K562 (cell line): Measurements from ENCODE around the gene KCNK3. TPM values are rescaled to one million over a fixed set of nuclear protein-coding genes. Genes with fewer than 3 reads are reported as not detected.

Source experiments
- ATAC-seq: fragments of 200-7000 bp; cut with Tn5 transposase; 3 replicates; pipeline ENCODE4 v1.9.1; 2020; ENCODE audit warnings: moderate library complexity
- BruUV-seq: library from RNA; stranded (reverse); fragments of 400-500 nt; replicated peaks from 2 replicates; lab custom pipeline; 2021; lab: Mats Ljungman, UMichigan
- CTCF ChIA-PET: fragments of 300-600 bp; formaldehyde crosslinking; extraction: SDS; loops from one replicate; lab custom pipeline; 2021; ENCODE audit warnings: low intra/inter-chr PET ratio; lab: Yijun Ruan, JAX
- POLR2A ChIA-PET: fragments of 300-600, 350-650 bp; sonication (Branson Sonifier 250); formaldehyde crosslinking; extraction: SDS; loops from one replicate; lab custom pipeline; 2021; ENCODE audit warnings: antibody characterized with exemption, inconsistent platforms; lab: Yijun Ruan, JAX
- DNase-seq, 4 experiments: peaks; one replicate each; pipeline versions ENCODE4 v3.0.0 to v3.0.0-alpha.2; 2011 to 2018; ENCODE audit warnings: low spot score in 3 of 4, mixed read lengths in 3 of 4; ENCODE audit errors: extremely low read depth in 1 of 4
- FAIRE-seq: peaks from 2 replicates; lab custom pipeline; 2011; peaks lifted over from hg19 to GRCh38; lab: Jason Lieb, UNC
- H2AFZ ChIP-seq: 2 replicates; pipeline ENCODE4 v1.6.0; 2011; ENCODE audit warnings: low read depth, low read length, control low read depth, inconsistent platforms
- H3K27ac ChIP-seq: fragments of 200-600 bp; 3 replicates; pipeline ENCODE4 v1.8.0; 2011; ENCODE audit warnings: low read depth, mild to moderate bottlenecking, control low read depth, inconsistent platforms, low read length, moderate library complexity, mixed read lengths; ENCODE audit errors: extremely low read depth
- H3K27me3 ChIP-seq, 2 experiments: fragments of 300-600 bp in 1 of 2; 2 replicates in 1 of 2; 3 replicates in 1 of 2; pipeline versions ENCODE4 v1.6.0 to v1.8.0; 2011; ENCODE audit warnings: inconsistent platforms in 2 of 2, low read length in 2 of 2, mild to moderate bottlenecking in 1 of 2, mixed read lengths in 1 of 2, moderate library complexity in 1 of 2; ENCODE audit not compliant: control insufficient read depth in 2 of 2, insufficient read depth in 2 of 2
- H3K36me3 ChIP-seq: fragments of 300-600 bp; 3 replicates; pipeline ENCODE4 v1.8.0; 2011; ENCODE audit warnings: mild to moderate bottlenecking, low read length, inconsistent platforms; ENCODE audit not compliant: control insufficient read depth, insufficient read depth
- H3K4me1 ChIP-seq, 2 experiments: fragments of 200-600 bp in 1 of 2; replicated peaks in 1 of 2; 2 replicates in 1 of 2; 3 replicates in 1 of 2; pipeline versions ENCODE4 v1.5.1 to v1.8.0; 2011; ENCODE audit warnings: inconsistent platforms in 2 of 2, low read length in 2 of 2, mild to moderate bottlenecking in 1 of 2, mixed read lengths in 1 of 2, moderate library complexity in 1 of 2; ENCODE audit not compliant: control insufficient read depth in 2 of 2, insufficient read depth in 2 of 2
- H3K4me2 ChIP-seq: 2 replicates; pipeline ENCODE4 v1.6.1; 2011; ENCODE audit warnings: low read length, control low read depth, inconsistent platforms, mixed read lengths; ENCODE audit not compliant: insufficient read depth
- H3K4me3 ChIP-seq: fragments of 200-600 bp; sonication (generic), shearing (Covaris generic); 2 replicates; pipeline ENCODE4 v1.5.1; 2016; ENCODE audit warnings: control low read depth, inconsistent platforms
- H3K79me2 ChIP-seq: fragments of 200-600 bp; 3 replicates; pipeline ENCODE4 v1.8.0; 2011; ENCODE audit warnings: low read length, inconsistent platforms; ENCODE audit not compliant: control insufficient read depth, insufficient read depth
- H3K9ac ChIP-seq, 2 experiments: 2 replicates each; pipeline versions ENCODE4 v1.6.0 to v1.6.1; 2011; ENCODE audit warnings: low read depth in 2 of 2, low read length in 2 of 2, control low read depth in 1 of 2, inconsistent platforms in 1 of 2, mild to moderate bottlenecking in 1 of 2, mixed read lengths in 1 of 2; ENCODE audit not compliant: insufficient read depth in 1 of 2
- H3K9me1 ChIP-seq: one replicate; pipeline ENCODE4 v1.6.0; 2011; ENCODE audit warnings: inconsistent platforms, mild to moderate bottlenecking, low read length, moderate library complexity; ENCODE audit not compliant: control insufficient read depth, insufficient read depth
- H3K9me3 ChIP-seq: replicated peaks from 2 replicates; pipeline ENCODE4 v1.5.1; 2011; ENCODE audit warnings: low read depth, low read length, inconsistent platforms; ENCODE audit not compliant: control insufficient read depth, insufficient read depth
- H4K20me1 ChIP-seq: replicated peaks from 2 replicates; pipeline ENCODE4 v1.6.1; 2011; ENCODE audit warnings: low read length, inconsistent platforms, mixed read lengths; ENCODE audit not compliant: control insufficient read depth, insufficient read depth
- CREM ChIP-seq: IDR thresholded peaks from 2 replicates; pipeline ENCODE4 v1.6.1; 2014; ENCODE audit warnings: antibody characterized with exemption, low read depth
- EGR1 ChIP-seq: fragments of 450-650 bp; conservative IDR thresholded peaks from 2 replicates; pipeline ENCODE4 v1.6.1; 2017; ENCODE audit warnings: mild to moderate bottlenecking
- ETV5 ChIP-seq: sonication (generic); formaldehyde crosslinking; IDR thresholded peaks from 2 replicates; pipeline ENCODE4 v1.4.0; 2020; ENCODE audit warnings: low read depth, mild to moderate bottlenecking, missing genetic modification reagents
- GABPA ChIP-seq: fragments of 200-800 bp; sonication (Bioruptor generic); conservative IDR thresholded peaks from 2 replicates; pipeline ENCODE4 v1.6.1; 2016; ENCODE audit warnings: low read depth, missing genetic modification characterization, missing compliant biosample characterization
- MBD2 ChIP-seq: sonication (generic); IDR thresholded peaks from 2 replicates; pipeline ENCODE4 v1.6.1; 2016; ENCODE audit warnings: low read depth, borderline replicate concordance
- UBTF ChIP-seq, 2 experiments: IDR thresholded peaks; 2 replicates each; pipeline ENCODE4 v1.6.1; 2012; ENCODE audit warnings: improper control_type of control experiment in 2 of 2, low read depth in 2 of 2, low read length in 2 of 2, borderline replicate concordance in 1 of 2
- USF1 ChIP-seq: sonication (generic); formaldehyde crosslinking; IDR thresholded peaks from 2 replicates; pipeline ENCODE4 v1.9.0; 2022; ENCODE audit warnings: mild to moderate bottlenecking, missing genetic modification reagents
- ZBTB8A ChIP-seq: fragments of 450-650 bp; IDR thresholded peaks from 2 replicates; pipeline ENCODE4 v1.6.1; 2018; ENCODE audit warnings: mild to moderate bottlenecking, moderate library complexity; ENCODE audit not compliant: partially characterized antibody
- ZFX ChIP-seq: sonication (generic); formaldehyde crosslinking; IDR thresholded peaks from 2 replicates; pipeline ENCODE4 v1.8.0; 2022; ENCODE audit warnings: mild to moderate bottlenecking, missing genetic modification reagents, moderate library complexity
- WGBS: fragments of 100-300 bp; shearing (Covaris generic); methylation state at CpG from one replicate; pipeline ENCODE4 v1.1.6; 2016; ENCODE audit warnings: low coverage, mixed read lengths; ENCODE audit not compliant: insufficient coverage; ENCODE audit errors: missing lambda C conversion rate; 5-methylcytosine and 5-hydroxymethylcytosine counted together
- in situ Hi-C: fragments of 300-500 bp; cut with MboI; formaldehyde crosslinking; loops from 4 replicates; pipeline ENCODE4 v1.15.0; 2018; ENCODE audit warnings: inconsistent platforms, mixed read lengths
- intact Hi-C: fragments of 100-400 bp; cut with micrococcal nuclease; formaldehyde crosslinking; loops from 2 replicates; pipeline ENCODE4 v1.14.2; 2022
- polyA plus RNA-seq, 8 experiments: library from polyadenylated mRNA; depleted of rRNA in 4 of 8; stranded (reverse) in 5 of 8; unstranded in 3 of 8; fragments of >200 nt; fragmentation: Nextera tagmentation in 2 of 8; fragmentation: Illumina TruSeq in 1 of 8; extraction: Ambion mirVana in 2 of 8; extraction: Trizol in 1 of 8; gene quantifications; 2 replicates each; pipeline versions ENCODE4 v1.2.1 to v1.2.3, GENCODE V29; 2011 to 2014; ENCODE audit warnings: inconsistent platforms in 1 of 8, missing spikeins in 1 of 8
- total RNA-seq, 7 experiments: library from RNA; depleted of rRNA in 6 of 7; stranded (reverse); fragments of >200 nt in 6 of 7; fragmentation: Illumina TruSeq in 2 of 7; extraction: Trizol in 2 of 7; gene quantifications; 2 replicates each; pipeline versions ENCODE4 v1.2.1 to v1.2.3, GENCODE V29; 2011 to 2021; ENCODE audit warnings: low replicate concordance in 1 of 7

The KCNK3 gene
- total and polyA plus RNA-seq, 9 of the 15 experiments (the other 6 are each of a cell fraction or from before 2014, with no cell fraction given) = 0.01 to 0.20 (median 0.07) TPM; not detected in 5

- Histone ChIP-seq H3K27ac (no peak overlapping the region), H3K79me2 (peaks cover 41% of the 10 kb centered on the region), H3K9me3 (no peaks in the 10 kb centered on the region), H3K27me3 (no peaks in the 10 kb centered on the region), H2AFZ (no peak overlapping the region), H3K9me1 (no peaks in the 10 kb centered on the region), H3K4me3 (0 out of 2 replicates have a peak overlapping the region, but pooled peaks have one; percentile 95), H3K4me1 (peaks cover 38 to 45% of the 10 kb centered on the region in 2 experiments), H3K36me3 (peaks cover 20% of the 10 kb centered on the region; the same call in 2 of the 3 replicates), H3K9ac (peak overlapping the region in 1 of 2 experiments; percentile 98; a peak in 1 of 4 replicates), H3K4me2 (peak overlapping the region; percentile 98; the same call in 1 of the 2 replicates), H4K20me1 (no peaks in the 10 kb centered on the region; the same call in 1 of the 2 replicates)
- in situ Hi-C loops = no loop called here
- BruUV-seq = TSS peak; percentile 86
- FAIRE-seq = no peak
- ChIA-PET CTCF (no interaction called here), POLR2A (interaction anchor here (1.4 kb wide), 1 partner anchor 9 kb away, joined by 5 read pairs; no protein-coding TSS in a partner anchor)
- intact Hi-C loops = loop anchor here (10.0 kb wide), 1 partner anchor 252 kb away; no protein-coding TSS in a partner anchor
- ATAC-seq = no peak
- DNase-seq = no peak
- 86% methylated on average over 10 of the region's 10 CpGs for WGBS
- no peak for TF ChIP-seq ZFX (CRISPR knock-in tag)
These were observed 70.5 kb downstream of the KCNK3 start for GRCh38 chr2:26763019-26763418.

DNA sequence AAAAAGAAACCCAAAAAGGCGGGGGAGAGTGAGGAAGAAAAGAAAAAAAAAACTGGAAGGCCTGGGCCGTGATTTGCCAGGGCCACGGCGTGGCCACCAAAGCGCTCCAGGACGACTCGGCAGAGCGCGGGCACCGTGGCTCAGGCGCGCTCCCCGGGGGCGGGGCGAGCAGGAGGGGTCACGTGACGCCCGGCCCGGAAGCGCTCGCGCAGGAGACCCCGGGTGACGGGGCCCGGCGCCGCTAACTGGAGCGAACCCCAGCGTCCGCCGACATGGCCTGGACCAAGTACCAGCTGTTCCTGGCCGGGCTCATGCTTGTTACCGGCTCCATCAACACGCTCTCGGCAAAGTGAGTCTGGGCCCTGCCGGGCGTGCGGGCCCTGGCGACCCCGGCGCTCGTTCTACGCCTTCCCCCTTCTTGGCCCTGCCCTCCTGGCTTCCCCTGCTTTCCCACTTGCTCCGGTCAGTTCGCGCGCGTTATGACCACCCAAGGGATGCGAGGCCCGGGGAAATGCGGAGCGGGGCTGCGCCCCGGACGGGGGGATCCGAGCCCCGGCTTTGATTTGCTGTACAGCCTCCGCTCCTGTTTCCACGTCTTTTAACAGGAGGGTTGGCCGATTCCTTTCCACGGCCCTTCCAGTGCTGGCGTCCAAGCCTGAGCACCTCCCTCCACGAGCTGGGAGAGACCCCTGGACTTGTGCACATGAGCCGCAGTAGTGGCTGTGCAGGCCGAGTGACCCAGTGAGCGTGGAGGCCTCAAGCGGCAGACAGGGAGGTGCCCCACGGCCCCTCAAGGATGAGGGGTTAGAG is 71.8 kb downstream of the KCNK3 start, which contains the start of gene SLC35F6:
SLC35F6 (plus strand) TSS at position 207 of the 810 bp plus-strand sequence; CDS start at position 273, 66 bp downstream.
- no TSS peak for BruUV-seq
- H2AFZ ChIP-seq = peak within 1 kb of the TSS; percentile 95
- peaks cover 42% of the 10 kb centered on the region in 2 experiments for H3K4me1 ChIP-seq
- ChIA-PET POLR2A (interaction anchor here (0.5 to 1.4 kb wide), 3 partner anchors 8 to 25 kb away, joined by 3 to 5 read pairs (median 3); no protein-coding TSS in a partner anchor), CTCF (no interaction called here)
- FAIRE-seq (no peak), ATAC-seq (peak; percentile 87), DNase-seq (peak; percentile 88 to 95 (median 93))
- H3K9me3 ChIP-seq = no peaks in the 10 kb centered on the region
- peak within 1 kb of the TSS; percentile 95 for H3K4me3 ChIP-seq
- H3K27ac ChIP-seq = peak within 1 kb of the TSS; percentile 84
- under 1% methylated on average over 36 of the region's 68 CpGs for WGBS
- H3K9ac ChIP-seq = peak within 1 kb of the TSS; percentile 90 to 98
- H3K4me2 ChIP-seq = peak within 1 kb of the TSS; percentile 98
- peaks cover 54% of the 10 kb centered on the region for H3K79me2 ChIP-seq
- H4K20me1 ChIP-seq = no peaks in the 10 kb centered on the region; the same call in 1 of the 2 replicates
- peaks cover 24% of the 10 kb centered on the region; the same call in 2 of the 3 replicates for H3K36me3 ChIP-seq
- in situ Hi-C loops (no loop called here), intact Hi-C loops (loop anchor here (10.0 kb wide), 1 partner anchor 251 kb away; no protein-coding TSS in a partner anchor)
- no peaks in the 10 kb centered on the region for H3K9me1 ChIP-seq
- no peaks in the 10 kb centered on the region for H3K27me3 ChIP-seq
- TF ChIP-seq USF1 (CRISPR knock-in tag) (peak; percentile 97), MBD2 (peak; percentile 40; the same call in 1 of the 2 replicates), ZBTB8A (no peak), CREM (0 out of 2 replicates have a peak, but pooled peaks have one; percentile 28), ETV5 (CRISPR knock-in tag) (peak; percentile 86; the same call in 1 of the 2 replicates), GABPA (tag) (peak; percentile 82), UBTF (IDR thresholded peaks at IDR 0.05; ENCODE audit: borderline replicate concordance in 1 of 2, low read depth in 2 of 2, low read length in 2 of 2) (0 out of 4 replicates have a peak, but pooled peaks of 1 of the 2 experiments have one; percentile 22), EGR1 (peak; percentile 58)
